Endodermal cell (in vitro differentiated cells): ENCODE data around the gene TNFRSF25. TPM values are rescaled to one million over a fixed set of nuclear protein-coding genes. Genes with fewer than 3 reads are reported as not detected.

Experiments
- DNase-seq: peaks from one replicate; pipeline ENCODE4 v3.0.0-alpha.2; 2017
- H3K27ac ChIP-seq: 2 replicates; pipeline ENCODE4 v1.5.1; 2013; ENCODE audit warnings: mild to moderate bottlenecking, low read depth, low read length, moderate library complexity
- H3K27me3 ChIP-seq: 2 replicates; pipeline ENCODE4 v1.6.1; 2013; ENCODE audit warnings: mild to moderate bottlenecking, low read length, moderate library complexity; ENCODE audit not compliant: insufficient read depth, control insufficient read depth, poor library complexity, severe bottlenecking
- H3K36me3 ChIP-seq: 2 replicates; pipeline ENCODE4 v1.7.0; 2013; ENCODE audit warnings: mild to moderate bottlenecking, low read length, moderate library complexity; ENCODE audit not compliant: control insufficient read depth, insufficient read depth
- H3K4me1 ChIP-seq: one replicate; pipeline ENCODE4 v1.7.0; 2013; ENCODE audit warnings: low read length; ENCODE audit not compliant: control insufficient read depth, insufficient read depth
- H3K4me3 ChIP-seq: 2 replicates; pipeline ENCODE4 v1.5.1; 2013; ENCODE audit warnings: mild to moderate bottlenecking, low read length, moderate library complexity
- H3K9ac ChIP-seq: 2 replicates; pipeline ENCODE4 v1.6.1; 2013; ENCODE audit warnings: mild to moderate bottlenecking, low read length, moderate library complexity; ENCODE audit not compliant: poor library complexity, severe bottlenecking; ENCODE audit errors: extremely low read depth
- H3K9me3 ChIP-seq: 2 replicates; pipeline ENCODE4 v1.6.1; 2013; ENCODE audit warnings: mild to moderate bottlenecking, low read length, moderate library complexity; ENCODE audit not compliant: control insufficient read depth
- H3K27ac Mint-ChIP-seq: 2 replicates; pipeline ENCODE4 v1.8.0; 2020; ENCODE audit warnings: mixed read lengths
- H3K27me3 Mint-ChIP-seq: 2 replicates; pipeline ENCODE4 v1.8.0; 2021; ENCODE audit warnings: mild to moderate bottlenecking, mixed read lengths; ENCODE audit not compliant: insufficient read depth
- H3K36me3 Mint-ChIP-seq: 2 replicates; pipeline ENCODE4 v1.8.0; 2020; ENCODE audit warnings: low read depth, mixed read lengths
- H3K4me1 Mint-ChIP-seq: 2 replicates; pipeline ENCODE4 v1.8.0; 2020; ENCODE audit warnings: mixed read lengths
- H3K4me3 Mint-ChIP-seq: 2 replicates; pipeline ENCODE4 v1.8.0; 2020; ENCODE audit warnings: mild to moderate bottlenecking, moderate library complexity, mixed read lengths
- H3K9me3 Mint-ChIP-seq: 2 replicates; pipeline ENCODE4 v1.8.0; 2020; ENCODE audit warnings: mild to moderate bottlenecking, mixed read lengths
- WGBS, 2 experiments: methylation state at CpG; one replicate each; pipeline versions ENCODE4 v1.1.5 to v1.1.7; 2013; ENCODE audit warnings: missing lambda C conversion rate in 2 of 2, mixed read lengths in 1 of 2; ENCODE audit not compliant: insufficient coverage in 1 of 2, insufficient read length in 1 of 2; 5-methylcytosine and 5-hydroxymethylcytosine counted together
- total RNA-seq, 2 donors: library from RNA; stranded (reverse); fragmentation: NEBNext Ultra II Directional in 1 of 2; extraction: Animal tissue kit (Norgen Biotek cat#: 25700) in 1 of 2; gene quantifications; 2 replicates in 1 of 2; 3 replicates in 1 of 2; pipeline ENCODE4 v1.2.1, GENCODE V29; 2021
- TF ChIP-seq, protein P1 (sequence below): fragments of 200-600 bp; sonication (generic); conservative IDR thresholded peaks from 2 replicates; pipeline ENCODE4 v1.5.0; 2021; ENCODE audit warnings: antibody characterized with exemption, mild to moderate bottlenecking

TNFRSF25 gene
- total RNA-seq, 2 donors from 2014 or later, result 25.9 to 26.9 TPM

DNA sequence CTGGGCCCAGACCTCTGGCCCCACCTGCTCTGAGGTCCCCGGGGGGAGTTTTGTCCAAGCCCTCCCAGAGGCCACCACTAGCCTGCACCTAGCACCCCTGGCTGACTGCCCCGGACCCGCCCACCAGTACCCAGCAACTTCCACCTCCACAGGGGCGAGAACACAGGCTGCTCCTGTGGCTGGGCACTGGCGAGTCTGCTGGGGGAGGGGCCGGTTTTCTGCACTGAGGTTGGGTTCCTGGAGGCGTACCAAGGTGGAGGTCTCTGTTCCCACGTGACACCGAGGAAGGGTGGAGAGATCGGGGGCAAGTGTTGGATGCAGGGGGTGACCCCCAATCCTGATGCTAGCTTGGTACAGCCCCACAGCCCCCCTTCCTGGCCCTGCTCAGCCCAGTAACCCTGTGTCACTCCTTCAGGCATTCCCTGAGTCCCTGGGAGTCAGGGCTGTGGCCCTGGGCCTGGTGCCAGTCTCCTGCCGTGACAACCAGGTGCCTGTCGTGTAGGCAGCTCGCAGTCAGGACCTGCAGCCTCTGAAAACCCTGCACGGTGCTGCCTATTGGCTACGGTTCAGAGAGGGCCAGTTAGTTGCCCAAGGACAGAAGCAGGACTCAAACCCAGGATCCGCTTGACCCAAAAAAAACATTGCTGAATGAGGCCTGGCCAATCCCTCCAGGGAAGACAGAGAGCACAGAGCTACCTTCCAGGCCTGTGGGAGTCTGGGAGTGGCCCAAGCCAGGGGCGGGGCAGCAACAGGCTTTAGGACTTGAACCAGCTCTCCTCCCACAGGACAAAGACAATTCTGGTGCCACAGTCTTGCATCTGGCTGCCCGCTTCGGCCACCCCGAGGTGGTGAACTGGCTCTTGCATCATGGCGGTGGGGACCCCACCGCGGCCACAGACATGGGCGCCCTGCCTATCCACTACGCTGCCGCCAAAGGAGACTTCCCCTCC is 38.3 kb downstream of the TNFRSF25 start:
- H3K4me3 ChIP-seq, result no peak overlapping the region
- WGBS, 2 experiments, result 89 to 90% methylated on average over 14 to 26 of the region's 26 CpGs
- no peak overlapping the region for H3K9ac ChIP-seq
- Mint-ChIP-seq H3K9me3 (no peaks in the 10 kb centered on the region), H3K4me1 (peaks cover 6% of the 10 kb centered on the region), H3K36me3 (no peaks in the 10 kb centered on the region), H3K27ac (no peak overlapping the region), H3K4me3 (no peak overlapping the region), H3K27me3 (peaks cover 66% of the 10 kb centered on the region)
- TF ChIP-seq, protein P1, sequence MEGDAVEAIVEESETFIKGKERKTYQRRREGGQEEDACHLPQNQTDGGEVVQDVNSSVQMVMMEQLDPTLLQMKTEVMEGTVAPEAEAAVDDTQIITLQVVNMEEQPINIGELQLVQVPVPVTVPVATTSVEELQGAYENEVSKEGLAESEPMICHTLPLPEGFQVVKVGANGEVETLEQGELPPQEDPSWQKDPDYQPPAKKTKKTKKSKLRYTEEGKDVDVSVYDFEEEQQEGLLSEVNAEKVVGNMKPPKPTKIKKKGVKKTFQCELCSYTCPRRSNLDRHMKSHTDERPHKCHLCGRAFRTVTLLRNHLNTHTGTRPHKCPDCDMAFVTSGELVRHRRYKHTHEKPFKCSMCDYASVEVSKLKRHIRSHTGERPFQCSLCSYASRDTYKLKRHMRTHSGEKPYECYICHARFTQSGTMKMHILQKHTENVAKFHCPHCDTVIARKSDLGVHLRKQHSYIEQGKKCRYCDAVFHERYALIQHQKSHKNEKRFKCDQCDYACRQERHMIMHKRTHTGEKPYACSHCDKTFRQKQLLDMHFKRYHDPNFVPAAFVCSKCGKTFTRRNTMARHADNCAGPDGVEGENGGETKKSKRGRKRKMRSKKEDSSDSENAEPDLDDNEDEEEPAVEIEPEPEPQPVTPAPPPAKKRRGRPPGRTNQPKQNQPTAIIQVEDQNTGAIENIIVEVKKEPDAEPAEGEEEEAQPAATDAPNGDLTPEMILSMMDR, result no peak
- H3K9me3 ChIP-seq, result no peaks in the 10 kb centered on the region
- no peaks in the 10 kb centered on the region for H3K4me1 ChIP-seq
- no peak overlapping the region for H3K27ac ChIP-seq
- peak; percentile 50 for DNase-seq
- no peaks in the 10 kb centered on the region for H3K36me3 ChIP-seq
- H3K27me3 ChIP-seq, result peaks cover 67% of the 10 kb centered on the region

DNA sequence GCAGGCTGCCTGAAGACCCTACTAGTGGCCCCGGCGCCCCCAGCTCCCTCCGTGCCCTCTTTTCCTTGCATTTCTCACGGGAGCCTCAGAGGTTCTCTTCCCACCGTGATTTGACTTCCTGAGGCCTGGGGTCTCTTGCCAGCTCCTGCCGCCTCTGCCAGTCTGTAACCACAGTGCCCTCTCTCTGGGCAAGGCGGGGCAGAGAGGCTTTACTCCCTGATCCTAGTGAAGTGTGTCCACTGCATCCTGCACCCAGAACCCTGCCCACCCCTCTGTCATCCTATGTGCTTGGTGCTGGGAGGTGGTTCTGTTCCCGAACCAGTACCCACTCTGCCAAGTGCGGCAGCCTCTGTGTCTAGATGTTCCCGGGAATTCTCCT is 39.0 kb downstream of the TNFRSF25 start:
- H3K27ac ChIP-seq, result no peak overlapping the region
- H3K9ac ChIP-seq, result no peak overlapping the region
- H3K4me3 Mint-ChIP-seq, result no peak overlapping the region
- TF ChIP-seq, protein P1, result no peak
- H3K4me1 Mint-ChIP-seq, result peaks cover 6% of the 10 kb centered on the region
- peaks cover 75% of the 10 kb centered on the region for H3K27me3 ChIP-seq
- no peaks in the 10 kb centered on the region for H3K4me1 ChIP-seq
- H3K9me3 ChIP-seq, result no peaks in the 10 kb centered on the region
- no peaks in the 10 kb centered on the region for H3K36me3 Mint-ChIP-seq
- no peaks in the 10 kb centered on the region for H3K9me3 Mint-ChIP-seq
- no peak overlapping the region for H3K27ac Mint-ChIP-seq
- DNase-seq, result no peak
- H3K36me3 ChIP-seq, result no peaks in the 10 kb centered on the region
- H3K27me3 Mint-ChIP-seq, result peaks cover 71% of the 10 kb centered on the region
- H3K4me3 ChIP-seq, result no peak overlapping the region
- WGBS, 2 experiments, result 89 to 90% methylated on average over 7 to 10 of the region's 10 CpGs

DNA sequence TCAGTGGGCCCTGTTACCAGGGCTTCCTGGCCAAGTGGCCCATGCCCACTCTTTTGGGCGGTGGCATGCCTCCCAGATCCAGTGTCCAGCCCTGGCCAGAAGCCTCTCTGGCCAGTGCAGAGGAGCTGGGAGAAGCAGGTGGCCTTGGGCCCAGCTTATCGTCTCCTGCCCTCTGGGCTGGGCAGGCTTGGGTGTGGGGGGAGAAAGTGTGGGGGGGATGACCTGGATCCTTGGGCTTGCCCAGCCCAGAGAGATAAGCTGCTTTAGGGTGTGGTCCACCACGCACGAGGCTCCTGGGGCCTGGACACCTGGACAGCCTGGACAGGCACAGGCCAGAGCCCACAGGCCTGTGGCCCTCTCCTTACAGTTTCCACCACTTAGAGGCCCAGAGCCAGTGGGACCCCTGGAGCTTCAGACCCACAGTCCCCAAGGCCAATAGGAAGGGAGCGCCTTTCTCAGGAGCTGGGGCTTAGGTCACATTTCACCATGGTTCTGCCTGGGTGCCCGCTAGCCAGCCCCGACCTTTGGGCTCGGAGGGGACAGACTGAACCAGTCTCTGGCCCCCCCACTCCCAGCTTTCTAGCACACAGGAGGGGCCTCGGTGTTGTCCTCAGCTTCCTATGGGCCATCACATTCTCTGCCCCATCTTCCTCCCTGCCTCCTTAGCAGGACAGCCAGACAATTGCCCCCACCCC is 39.5 kb downstream of the TNFRSF25 start:
- Histone ChIP-seq H3K9ac (no peak overlapping the region), H3K27me3 (peaks cover 80% of the 10 kb centered on the region), H3K9me3 (no peaks in the 10 kb centered on the region), H3K4me3 (no peak overlapping the region), H3K36me3 (no peaks in the 10 kb centered on the region), H3K27ac (no peak overlapping the region), H3K4me1 (no peaks in the 10 kb centered on the region)
- peaks cover 76% of the 10 kb centered on the region for H3K27me3 Mint-ChIP-seq
- no peak overlapping the region for H3K4me3 Mint-ChIP-seq
- no peaks in the 10 kb centered on the region for H3K9me3 Mint-ChIP-seq
- no peak overlapping the region for H3K27ac Mint-ChIP-seq
- DNase-seq, result no peak
- 94 to 100% methylated on average over 5 to 9 of the region's 9 CpGs for WGBS, 2 experiments
- H3K36me3 Mint-ChIP-seq, result no peaks in the 10 kb centered on the region
- H3K4me1 Mint-ChIP-seq, result peaks cover 6% of the 10 kb centered on the region
- TF ChIP-seq, protein P1, result no peak
